Measurements from ENCODE around the gene WNK2.
A peak's percentile ranks its signal among the peaks of the same experiment; 100 is the strongest.

WNK2 gene

DNA sequence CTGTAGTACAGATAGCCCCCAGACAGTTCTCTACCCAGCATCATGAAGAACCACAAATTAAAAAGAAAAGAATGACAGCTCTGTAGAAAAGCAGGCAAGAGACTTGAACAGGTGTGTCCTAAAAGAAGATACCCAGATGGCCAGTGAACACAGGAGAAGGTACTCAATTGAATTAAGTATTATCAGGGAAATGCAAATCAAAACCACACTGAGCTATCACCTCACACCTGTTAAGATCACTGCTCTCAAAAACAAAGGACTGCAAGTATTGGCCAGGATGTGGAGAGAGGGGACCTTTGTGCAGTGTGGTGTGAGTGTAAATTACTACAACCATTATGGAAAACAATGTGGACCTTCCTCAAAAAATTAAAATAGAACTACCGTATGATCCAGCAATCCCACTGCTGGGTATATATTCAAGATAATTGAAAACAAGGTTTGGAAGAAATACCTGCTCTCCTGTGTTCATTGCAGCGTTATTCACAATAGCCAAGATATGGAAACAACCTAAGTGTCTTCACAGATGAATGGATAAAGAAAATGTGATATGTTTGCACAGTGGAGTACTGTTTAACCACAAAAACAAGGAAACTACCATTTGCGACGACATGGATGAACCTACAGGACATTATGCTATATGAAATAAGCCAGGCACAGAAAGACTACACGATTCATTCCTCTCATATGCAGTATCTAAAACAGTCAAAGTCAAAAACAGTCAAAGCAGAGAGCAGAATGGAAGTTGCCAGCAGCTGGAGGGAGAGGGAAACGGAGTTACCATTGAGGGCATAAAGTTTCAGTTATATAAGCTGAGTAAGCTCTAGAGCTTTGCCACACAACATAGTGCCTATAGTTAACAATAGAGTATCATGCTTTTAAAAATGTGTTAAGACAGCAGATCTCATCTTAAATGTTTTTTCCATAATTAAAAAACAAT, 102.6 kb downstream of the WNK2 start:
- Histone ChIP-seq H3K4me1 (no peaks in the 10 kb centered on the region), H3K36me3 (no peaks in the 10 kb centered on the region), H3K4me3 (no peak overlapping the region), H3K27me3 (peaks cover 0 to 7% of the 10 kb centered on the region in 2 donors), H3K27ac (no peak overlapping the region), H3K9me3 (no peaks in the 10 kb centered on the region)
- DNase-seq: no peak
- TF ChIP-seq, protein P1, sequence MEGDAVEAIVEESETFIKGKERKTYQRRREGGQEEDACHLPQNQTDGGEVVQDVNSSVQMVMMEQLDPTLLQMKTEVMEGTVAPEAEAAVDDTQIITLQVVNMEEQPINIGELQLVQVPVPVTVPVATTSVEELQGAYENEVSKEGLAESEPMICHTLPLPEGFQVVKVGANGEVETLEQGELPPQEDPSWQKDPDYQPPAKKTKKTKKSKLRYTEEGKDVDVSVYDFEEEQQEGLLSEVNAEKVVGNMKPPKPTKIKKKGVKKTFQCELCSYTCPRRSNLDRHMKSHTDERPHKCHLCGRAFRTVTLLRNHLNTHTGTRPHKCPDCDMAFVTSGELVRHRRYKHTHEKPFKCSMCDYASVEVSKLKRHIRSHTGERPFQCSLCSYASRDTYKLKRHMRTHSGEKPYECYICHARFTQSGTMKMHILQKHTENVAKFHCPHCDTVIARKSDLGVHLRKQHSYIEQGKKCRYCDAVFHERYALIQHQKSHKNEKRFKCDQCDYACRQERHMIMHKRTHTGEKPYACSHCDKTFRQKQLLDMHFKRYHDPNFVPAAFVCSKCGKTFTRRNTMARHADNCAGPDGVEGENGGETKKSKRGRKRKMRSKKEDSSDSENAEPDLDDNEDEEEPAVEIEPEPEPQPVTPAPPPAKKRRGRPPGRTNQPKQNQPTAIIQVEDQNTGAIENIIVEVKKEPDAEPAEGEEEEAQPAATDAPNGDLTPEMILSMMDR (IDR thresholded peaks at IDR 0.05): no peak
- intact Hi-C loops (cut with DNase I; ENCODE audit: low total_unique reads): no loop called here

DNA sequence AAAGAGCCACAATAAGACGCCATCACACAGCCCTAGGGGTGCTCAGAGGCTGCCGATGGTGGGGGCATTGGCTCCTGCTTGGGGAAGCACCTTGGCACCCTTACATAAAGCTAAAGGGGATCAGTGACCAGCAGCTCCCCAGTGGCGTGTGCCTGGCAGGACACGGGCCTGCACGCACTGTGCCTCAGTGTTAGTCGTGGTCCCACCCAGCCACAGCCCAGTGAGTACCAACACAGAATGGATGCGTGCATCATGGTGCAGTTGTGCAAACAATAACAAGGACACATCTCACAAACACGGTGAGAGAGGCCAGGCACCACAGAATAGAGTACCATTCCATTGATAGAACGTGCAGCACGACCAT, 103.2 kb downstream of the WNK2 start:
- no peak overlapping the region for H3K4me3 ChIP-seq
- peak in 1 of 2 donors; percentile 34 for DNase-seq
- H3K36me3 ChIP-seq: no peaks in the 10 kb centered on the region
- H3K27ac ChIP-seq: no peak overlapping the region
- TF ChIP-seq, protein P1 (IDR thresholded peaks at IDR 0.05): no peak
- no peaks in the 10 kb centered on the region for H3K9me3 ChIP-seq
- H3K27me3 ChIP-seq: peaks cover 0 to 7% of the 10 kb centered on the region in 2 donors
- no peaks in the 10 kb centered on the region for H3K4me1 ChIP-seq
- intact Hi-C loops (cut with DNase I; ENCODE audit: low total_unique reads): no loop called here

DNA sequence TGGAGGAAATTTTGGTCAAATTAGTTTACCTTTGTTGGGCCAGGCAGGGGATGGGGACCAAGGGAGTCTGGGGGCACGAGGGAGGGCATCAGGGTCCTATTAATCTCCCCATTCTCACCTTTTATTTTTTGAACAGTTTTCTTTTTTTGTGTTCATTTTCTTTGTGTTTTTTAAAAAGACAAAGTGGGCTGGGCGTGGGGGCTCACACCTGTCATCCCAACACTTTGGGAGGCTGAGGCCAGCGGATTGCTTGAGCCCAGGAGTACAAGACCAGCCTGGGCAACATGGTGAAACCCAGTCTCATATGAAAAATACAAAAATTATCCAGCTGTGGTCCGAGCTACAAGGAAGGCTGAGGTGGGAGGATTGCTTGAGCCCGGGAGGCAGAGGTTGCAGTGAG, 103.7 kb downstream of the WNK2 start:
- no peaks in the 10 kb centered on the region for H3K36me3 ChIP-seq
- H3K27ac ChIP-seq: no peak overlapping the region
- intact Hi-C loops (cut with DNase I; ENCODE audit: low total_unique reads): no loop called here
- peaks cover 0 to 7% of the 10 kb centered on the region in 2 donors for H3K27me3 ChIP-seq
- TF ChIP-seq, protein P1 (IDR thresholded peaks at IDR 0.05): no peak
- no peaks in the 10 kb centered on the region for H3K9me3 ChIP-seq
- H3K4me1 ChIP-seq: no peaks in the 10 kb centered on the region
- H3K4me3 ChIP-seq: no peak overlapping the region
- DNase-seq: no peak

DNA sequence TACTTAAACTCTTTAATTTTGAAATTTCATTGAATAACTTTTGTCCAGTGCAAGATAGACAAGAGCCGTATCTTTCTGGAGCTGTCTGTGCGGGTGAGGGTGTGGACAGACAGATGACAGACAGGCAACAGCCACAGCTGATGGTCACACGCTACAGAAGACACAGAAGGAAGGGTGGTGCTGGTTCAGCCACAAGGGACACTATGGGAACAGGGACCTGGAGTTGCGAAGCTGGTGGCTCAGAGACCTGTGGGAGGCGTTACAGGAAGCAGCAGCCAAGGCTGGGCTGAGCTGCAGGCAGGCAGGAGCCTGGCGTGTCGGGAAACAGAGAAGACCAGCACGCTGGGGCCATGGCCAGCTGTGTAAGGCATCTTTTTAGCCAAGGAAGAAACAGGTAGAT, 104.4 kb downstream of the WNK2 start:
- Histone ChIP-seq H3K9me3 (no peaks in the 10 kb centered on the region), H3K27me3 (peaks cover 0 to 7% of the 10 kb centered on the region in 2 donors), H3K36me3 (no peaks in the 10 kb centered on the region), H3K4me1 (no peaks in the 10 kb centered on the region), H3K27ac (no peak overlapping the region), H3K4me3 (no peak overlapping the region)
- DNase-seq: no peak
- TF ChIP-seq, protein P1 (IDR thresholded peaks at IDR 0.05): no peak
- intact Hi-C loops (cut with DNase I; ENCODE audit: low total_unique reads): no loop called here

DNA sequence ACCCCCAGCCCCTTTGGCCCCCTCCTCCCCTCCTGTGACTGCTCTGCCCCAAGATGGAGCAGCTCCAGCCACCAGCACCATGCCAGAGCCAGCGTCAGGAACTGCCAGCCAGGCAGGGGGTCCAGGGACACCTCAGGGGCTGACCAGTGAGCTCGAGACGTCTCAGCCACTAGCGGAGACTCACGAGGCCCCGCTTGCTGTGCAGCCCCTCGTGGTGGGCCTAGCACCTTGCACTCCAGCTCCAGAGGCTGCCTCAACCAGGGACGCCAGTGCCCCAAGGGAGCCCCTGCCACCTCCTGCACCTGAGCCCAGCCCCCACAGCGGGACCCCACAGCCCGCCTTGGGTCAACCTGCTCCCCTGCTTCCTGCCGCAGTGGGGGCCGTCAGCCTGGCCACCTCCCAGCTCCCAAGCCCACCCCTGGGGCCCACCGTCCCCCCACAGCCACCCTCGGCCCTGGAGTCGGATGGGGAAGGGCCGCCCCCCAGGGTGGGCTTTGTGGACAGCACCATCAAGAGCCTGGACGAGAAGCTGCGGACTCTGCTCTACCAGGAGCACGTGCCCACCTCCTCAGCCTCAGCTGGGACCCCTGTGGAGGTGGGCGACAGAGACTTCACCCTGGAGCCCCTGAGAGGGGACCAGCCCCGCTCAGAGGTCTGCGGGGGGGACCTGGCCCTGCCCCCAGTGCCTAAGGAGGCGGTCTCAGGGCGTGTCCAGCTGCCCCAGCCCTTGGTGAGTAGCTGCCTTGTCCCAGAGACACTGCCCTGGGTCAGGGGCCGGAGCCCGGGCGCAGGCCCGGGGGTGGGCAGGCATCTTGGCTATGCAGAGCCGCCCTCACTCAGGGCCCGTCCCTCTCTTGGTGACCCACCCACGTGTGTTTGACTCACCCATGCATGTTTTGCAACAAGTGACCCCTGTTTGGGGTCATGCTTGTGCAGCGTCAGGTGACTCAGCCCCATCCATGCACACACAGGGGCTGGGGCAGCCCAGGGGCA, 105.2 kb downstream of the WNK2 start:
- H3K9me3 ChIP-seq: no peaks in the 10 kb centered on the region
- intact Hi-C loops (cut with DNase I; ENCODE audit: low total_unique reads): no loop called here
- H3K36me3 ChIP-seq: no peaks in the 10 kb centered on the region
- no peaks in the 10 kb centered on the region for H3K4me1 ChIP-seq
- peaks cover 0 to 7% of the 10 kb centered on the region in 2 donors for H3K27me3 ChIP-seq
- TF ChIP-seq, protein P1 (IDR thresholded peaks at IDR 0.05): no peak
- no peak overlapping the region for H3K4me3 ChIP-seq
- no peak overlapping the region for H3K27ac ChIP-seq
- DNase-seq: peak in 1 of 2 donors; percentile 58
